ENCODE measurements around the gene ZNF292.

- no peak for TF ChIP-seq EP300 (IDR thresholded peaks at IDR 0.05)
- no peak for TF ChIP-seq CTCF (IDR thresholded peaks at IDR 0.05)
Measured at GRCh38 chr6:87182321-87182720, 27.0 kb downstream of the ZNF292 start.

All from tibial nerve (tissue), 4 donors.